ENCODE measurements around the gene TMX1. TPM values are rescaled to one million over a fixed set of nuclear protein-coding genes. Genes with fewer than 3 reads are reported as not detected.
"Not testable (repeated sequence)": the region's sequence is repeated elsewhere in the genome, so short reads cannot be mapped to it uniquely, and the experiment has no call there.

TMX1 gene, protein sequence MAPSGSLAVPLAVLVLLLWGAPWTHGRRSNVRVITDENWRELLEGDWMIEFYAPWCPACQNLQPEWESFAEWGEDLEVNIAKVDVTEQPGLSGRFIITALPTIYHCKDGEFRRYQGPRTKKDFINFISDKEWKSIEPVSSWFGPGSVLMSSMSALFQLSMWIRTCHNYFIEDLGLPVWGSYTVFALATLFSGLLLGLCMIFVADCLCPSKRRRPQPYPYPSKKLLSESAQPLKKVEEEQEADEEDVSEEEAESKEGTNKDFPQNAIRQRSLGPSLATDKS
- 10 to 100 TPM; 35.7 to 63.9 (median 52.7) TPM for polyA plus RNA-seq (ENCODE audit: insufficient read length in 4 of 4)

DNA sequence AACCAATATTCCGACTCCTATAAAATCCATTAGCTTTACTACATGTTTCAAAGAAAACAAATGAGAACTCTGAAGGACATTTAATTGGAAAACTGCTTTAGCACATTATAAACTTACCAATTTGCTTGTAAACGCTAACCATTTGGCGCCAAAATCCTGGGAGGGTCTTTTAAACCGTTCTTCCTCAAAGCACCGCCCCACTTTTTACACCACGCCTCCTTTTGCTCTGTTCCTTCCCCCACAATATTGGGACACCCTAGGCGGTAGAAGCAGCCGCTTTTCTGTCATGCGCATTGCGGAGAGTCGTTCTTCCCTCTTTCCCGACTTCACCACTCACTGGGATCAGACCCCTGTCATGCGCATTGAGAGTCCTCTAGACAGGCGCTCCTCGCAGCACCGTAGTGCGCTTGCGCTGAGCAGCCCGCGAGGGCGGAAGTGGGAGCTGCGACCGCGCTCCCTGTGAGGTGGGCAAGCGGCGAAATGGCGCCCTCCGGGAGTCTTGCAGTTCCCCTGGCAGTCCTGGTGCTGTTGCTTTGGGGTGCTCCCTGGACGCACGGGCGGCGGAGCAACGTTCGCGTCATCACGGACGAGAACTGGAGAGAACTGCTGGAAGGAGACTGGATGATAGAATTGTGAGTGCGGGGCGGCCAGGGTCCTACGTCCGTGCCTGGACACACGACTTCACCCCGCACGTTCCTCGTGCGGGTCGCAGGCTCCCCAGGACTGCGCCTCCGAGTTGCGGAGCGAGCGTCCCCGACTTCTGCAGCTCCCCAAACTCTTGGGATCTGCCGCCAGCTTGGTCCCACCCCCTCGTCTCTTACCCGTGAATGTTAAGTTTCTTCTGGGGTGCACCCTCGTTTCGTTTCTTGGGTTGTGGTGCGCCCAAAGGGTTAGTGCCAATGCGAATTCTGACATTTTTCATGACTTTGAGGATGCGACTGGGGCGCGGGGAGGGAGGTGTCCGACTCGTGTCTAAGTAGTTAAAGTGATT is at the start of gene TMX1:
TSS of gene TMX1 (plus strand) at position 435 of the 991 bp plus-strand sequence. CDS start at position 481, 46 bp downstream.
- peak; percentile 95 to 98 (median 96) for DNase-seq (ENCODE audit: low read depth in 4 of 4, low spot score in 3 of 4)

DNA sequence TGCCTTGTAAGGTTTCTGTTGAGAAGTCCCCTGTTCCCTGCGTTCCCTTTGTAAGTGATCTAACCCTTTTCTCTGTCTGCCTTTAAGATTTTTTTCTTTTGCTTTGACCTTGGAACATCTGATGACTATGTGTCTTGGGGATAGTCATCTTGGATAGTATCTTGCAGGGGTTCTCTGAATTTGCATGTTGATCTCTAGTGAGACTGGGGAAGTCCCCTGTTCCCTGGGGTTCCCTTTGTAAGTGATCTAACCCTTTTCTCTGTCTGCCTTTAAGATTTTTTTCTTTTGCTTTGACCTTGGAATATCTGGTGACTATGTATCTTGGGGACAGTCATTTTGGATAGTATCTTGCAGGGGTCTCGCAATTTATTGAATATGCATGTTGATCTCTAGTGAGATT is 38.2 kb upstream of the TMX1 start:
- no peak for DNase-seq (ENCODE audit: low read depth in 4 of 4, low spot score in 3 of 4)

DNA sequence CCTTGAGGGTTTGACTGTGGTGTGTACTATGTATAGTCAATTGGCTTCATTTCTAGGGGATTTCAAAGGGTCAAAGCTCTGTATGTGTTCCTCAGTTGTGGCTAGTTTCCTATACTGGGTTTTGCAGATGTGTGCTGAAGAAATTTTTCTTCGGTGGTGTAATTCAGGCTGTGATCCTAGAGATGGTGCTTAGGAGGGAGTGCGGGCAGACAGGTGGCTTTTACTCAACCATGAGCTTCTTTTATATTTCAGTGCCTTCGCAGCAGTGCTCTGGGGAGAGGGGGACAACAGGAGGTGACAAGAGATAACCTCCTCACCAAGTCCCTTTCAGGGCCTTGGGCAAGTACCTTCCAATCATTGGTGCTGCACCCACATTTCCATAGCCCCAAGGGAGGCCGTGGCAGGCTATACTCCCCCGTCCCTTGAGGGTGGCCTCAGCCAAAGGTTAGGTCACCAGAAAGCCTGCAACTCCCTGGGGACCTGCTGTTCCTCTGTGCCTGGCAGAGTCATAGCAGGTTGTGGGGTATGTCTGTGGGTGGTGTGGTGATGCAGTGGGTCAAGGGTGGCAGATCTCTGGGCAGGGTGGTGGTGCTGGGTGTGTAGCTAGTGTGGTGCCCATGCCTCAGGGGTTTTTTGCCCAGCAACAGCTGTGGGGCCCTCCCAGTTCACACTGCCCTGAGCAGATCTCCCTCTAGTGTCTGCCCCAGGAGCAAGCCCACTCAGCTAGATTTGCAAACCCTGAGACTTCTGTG is 37.0 kb upstream of the TMX1 start:
- no peak for DNase-seq (ENCODE audit: low read depth in 4 of 4, low spot score in 3 of 4)

DNA sequence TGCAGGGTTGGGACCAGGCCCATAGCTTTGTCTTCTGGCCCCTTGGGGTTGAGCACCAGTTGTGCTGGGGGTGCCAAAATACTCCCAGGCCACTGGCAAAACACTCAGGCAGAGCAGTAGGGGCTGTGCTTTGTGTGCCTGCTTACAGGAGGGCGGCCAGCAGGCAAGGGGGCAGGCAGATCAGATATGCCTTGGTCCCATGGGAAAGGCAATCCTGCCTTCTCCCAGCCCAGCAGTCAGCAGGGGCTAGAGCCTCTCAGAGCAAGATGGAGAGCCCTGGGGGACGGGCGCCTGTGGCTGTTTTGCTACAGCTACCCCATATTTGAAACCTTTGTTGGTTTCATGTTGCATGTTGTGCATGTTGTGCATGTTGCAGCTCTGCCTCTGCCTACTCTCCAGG is 36.2 kb upstream of the TMX1 start:
- DNase-seq (ENCODE audit: low read depth in 4 of 4, low spot score in 3 of 4), result no peak

DNA sequence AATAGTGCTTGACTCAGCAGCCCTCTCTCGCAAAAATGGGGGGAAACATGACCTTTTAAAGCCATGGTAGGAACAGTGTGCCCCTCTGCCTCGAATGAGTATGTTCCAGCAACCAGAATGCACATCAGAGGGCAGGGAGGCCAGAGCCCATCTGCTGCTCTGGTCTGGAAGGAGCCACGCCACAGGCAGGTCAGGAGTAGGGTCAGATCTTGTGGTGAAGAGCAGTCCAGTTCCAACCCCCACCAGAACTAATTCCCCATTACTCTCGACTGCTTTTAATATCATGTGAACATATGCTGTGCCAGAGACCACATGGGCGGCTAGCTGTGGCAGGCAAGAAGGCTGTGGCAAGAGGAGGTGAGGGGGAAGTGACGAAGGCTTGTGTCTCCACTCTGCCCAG is 34.6 kb upstream of the TMX1 start:
- DNase-seq (ENCODE audit: low read depth in 4 of 4, low spot score in 3 of 4), result no peak

DNA sequence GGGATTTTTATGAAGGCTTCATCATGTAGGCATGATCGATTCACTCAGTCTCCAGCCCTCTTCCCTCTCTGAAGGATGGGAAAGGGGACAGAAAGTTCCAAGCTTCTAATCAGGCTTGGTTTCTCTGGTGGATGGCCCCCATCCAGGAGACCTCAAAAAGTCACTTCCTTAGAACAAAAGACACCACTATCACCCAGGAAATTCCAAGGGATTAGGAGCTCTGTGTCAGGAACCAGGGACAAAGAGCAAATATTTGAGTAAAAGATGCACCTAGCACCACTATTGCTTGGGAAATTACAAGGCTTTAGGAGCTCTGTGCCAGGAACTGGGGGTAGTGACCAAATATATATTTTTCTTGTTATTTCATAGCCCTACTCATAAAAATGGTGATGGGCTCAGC is 33.6 kb upstream of the TMX1 start:
- no peak for DNase-seq (ENCODE audit: low read depth in 4 of 4, low spot score in 3 of 4)

DNA sequence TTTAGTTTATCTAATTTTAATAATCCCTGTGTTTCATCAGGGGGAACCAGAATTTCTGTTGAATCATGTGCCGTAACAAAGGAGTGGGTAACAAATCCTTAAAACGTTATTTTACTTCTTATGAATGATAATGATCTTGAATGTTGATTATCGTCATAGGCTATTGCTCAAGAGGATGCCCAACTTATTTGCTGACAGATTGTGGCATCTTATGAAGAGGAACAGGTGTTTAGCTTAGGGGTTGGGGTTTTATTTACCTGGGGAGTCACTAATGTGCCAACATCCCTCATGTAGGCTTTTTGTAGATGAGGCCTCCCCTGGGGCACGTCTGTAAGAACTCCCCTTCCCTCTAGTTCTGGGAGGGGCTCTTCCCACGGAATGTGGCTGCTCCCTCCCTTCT is 32.4 kb upstream of the TMX1 start:
- no peak for DNase-seq (ENCODE audit: low read depth in 4 of 4, low spot score in 3 of 4)

DNA sequence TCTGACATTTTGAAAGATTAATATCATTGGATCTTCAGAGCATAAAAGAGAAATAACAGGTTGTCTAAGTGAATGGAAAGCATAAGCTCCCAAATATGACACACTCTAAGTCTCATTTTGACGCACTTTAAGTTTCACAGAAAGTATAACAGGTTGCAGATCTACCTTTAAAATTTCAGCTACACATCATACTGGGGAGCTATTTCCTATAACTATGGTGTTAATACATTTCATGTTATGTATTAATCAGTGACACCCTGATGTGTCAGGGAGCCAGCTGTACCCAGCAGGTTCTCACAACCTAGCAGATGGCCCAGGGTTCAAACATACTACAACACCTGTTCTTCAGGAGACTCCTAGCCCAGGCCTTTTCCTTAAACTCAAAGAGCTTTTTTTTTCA is 31.1 kb upstream of the TMX1 start:
- no peak for DNase-seq (ENCODE audit: low read depth in 4 of 4, low spot score in 3 of 4)

DNA sequence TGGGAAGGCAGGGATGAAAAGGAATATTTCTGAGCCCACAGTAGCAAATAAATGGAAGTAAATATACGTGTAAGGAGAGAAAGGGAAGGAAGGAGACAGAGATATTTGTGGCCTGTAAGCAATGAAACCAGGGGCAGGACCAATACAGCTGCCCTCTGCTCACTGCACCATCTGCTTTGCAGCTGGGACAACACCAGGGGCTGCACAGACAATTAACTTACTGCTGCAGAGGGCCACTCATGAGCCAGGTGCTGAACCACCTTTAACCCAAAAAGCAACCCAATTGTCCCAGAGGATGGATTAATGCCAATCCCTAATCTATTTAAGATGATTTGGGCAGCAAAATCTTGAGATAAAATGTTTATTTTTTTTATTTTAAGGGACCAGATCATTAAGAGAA is 30.6 kb upstream of the TMX1 start:
- DNase-seq (ENCODE audit: low read depth in 4 of 4, low spot score in 3 of 4), result no peak

DNA sequence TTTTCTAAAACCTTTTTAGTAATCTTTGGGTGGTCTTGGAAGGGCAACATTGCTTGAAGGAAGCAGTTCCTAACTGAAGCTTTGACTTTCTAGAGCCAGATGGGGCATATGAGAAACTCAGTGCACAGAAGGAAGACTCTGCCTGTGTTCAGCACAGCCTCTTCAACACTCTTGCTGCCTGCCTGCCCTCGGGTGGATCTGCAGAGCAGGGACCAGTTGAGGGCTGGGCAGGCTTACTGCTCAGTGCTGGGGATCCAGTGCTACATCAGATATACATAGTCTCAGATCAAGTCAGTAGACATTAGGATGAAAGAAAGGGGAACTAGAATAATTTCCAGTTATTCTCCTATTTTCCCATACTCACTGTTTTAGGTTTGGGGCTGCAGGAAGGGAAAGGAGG is 29.5 kb upstream of the TMX1 start:
- DNase-seq (ENCODE audit: low read depth in 4 of 4, low spot score in 3 of 4), result no peak

DNA sequence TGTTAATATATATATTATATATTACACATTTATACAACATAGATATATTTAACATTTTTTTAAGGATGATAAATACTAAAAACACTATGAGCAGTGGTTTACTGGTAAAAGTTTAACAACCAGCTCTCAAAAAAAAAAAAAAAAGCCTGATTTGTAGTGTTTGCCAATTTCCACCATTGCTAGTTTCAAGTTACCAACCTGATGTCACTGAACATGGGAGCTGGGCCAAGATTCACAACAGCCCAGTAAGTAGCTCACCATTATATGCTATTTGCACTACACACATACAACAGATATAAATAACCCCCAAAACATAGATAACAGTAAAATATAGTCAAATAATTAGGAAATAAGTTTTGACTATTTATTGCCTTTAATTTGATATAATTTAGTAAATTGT is 28.9 kb upstream of the TMX1 start:
- DNase-seq (ENCODE audit: low read depth in 4 of 4, low spot score in 3 of 4), result no peak

DNA sequence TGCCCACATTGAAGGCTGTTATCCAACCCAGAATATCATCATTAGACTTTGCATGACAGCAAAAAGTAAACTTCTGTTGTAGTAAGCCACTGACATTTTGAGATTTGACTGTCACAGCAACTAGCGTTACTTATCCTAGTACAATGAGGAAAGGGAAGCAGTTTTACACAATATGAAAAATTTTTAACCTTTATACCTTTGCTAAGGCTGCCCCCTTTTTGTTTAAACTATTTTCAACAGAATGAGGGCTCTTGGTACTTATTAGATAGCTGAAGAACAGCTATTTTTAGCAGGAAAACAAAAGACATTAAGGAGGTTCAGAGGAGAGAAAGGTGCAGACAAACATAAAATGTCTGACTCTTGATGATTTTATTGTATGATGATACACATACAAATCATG is 23.4 kb upstream of the TMX1 start:
- DNase-seq (ENCODE audit: low read depth in 4 of 4, low spot score in 3 of 4), result no peak

DNA sequence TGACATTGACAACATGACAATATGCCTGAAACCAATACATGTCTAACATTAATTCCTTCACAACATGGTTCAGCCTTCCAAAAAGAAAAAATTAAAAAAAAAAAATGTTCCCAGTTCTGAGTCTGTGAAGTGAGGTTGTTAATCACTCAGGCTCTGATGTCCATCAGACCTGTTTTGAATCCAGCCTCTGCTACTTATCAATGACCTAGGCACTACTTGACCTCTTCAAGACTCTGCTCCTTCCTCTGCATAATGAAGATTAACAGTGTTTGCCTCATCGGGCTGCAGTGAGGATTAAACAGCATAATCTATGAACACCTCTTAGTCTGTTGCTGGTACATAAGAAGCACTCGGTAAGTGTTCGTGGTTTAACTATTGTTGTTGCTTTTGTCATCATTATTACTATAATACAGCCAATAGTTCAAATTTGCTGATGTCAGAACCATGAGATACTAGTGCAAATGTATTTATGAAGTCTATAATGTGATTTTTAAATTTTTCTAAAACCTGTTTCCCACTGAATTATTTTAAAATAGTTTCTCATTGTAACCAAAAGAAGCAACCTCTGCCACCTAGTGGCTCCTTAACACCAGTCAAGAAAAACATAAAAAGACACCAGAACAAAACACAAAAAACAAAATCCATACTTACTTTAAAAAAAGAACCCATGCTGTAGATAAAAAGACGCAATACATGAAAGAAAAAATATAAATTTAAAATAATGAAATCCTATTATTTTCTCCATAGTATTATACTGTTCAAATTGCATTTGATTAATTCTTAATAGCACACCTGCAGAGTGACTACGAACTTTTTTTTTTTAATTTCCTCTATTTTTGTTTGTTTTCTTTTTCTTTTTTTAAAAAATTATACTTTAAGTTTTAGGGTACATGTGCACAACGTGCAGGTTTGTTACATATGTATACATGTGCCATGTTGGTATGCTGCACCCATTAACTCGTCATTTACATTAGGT is 20.3 kb upstream of the TMX1 start:
- DNase-seq (ENCODE audit: low read depth in 4 of 4, low spot score in 3 of 4), result peak in 1 of 4 donors; percentile 18

DNA sequence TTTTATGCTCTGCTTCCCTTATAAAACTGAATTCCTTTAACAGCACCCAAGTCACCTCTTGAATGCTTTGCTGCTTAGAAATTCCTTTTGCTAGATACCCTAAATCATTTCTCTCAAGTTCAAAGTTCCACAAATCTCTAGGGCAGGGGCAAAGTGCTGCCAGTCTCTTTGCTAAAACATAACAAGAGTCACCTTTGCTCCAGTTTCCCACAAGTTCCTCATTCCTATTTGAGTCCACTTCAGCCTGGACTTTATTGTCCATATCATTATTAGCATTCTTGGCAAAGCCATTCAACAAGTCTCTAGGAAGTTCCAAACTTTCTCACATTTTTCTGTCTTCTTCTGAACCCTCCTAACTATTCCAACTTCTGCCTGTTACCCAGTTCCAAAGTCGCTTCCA is 16.6 kb upstream of the TMX1 start:
- not testable (repeated sequence) for DNase-seq (ENCODE audit: low read depth in 4 of 4, low spot score in 3 of 4)

DNA sequence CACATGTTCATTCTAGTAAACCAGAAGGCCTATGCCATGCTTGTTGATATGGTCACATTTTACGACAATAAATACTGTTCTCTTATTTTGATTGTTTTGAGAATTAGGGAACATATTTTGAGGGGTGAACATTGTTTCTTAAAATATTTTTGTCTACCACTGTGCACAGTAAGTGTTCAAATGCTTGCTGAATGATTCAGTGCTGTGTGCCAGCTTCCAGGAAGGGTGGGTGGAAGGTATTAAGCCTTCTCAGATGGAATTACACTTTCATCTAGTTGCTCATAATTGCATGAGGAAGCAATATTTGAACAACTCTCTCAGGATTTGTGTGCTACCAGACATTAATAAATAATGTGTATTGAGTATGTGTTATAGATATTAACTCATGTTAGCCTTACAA is 15.5 kb upstream of the TMX1 start:
- DNase-seq (ENCODE audit: low read depth in 4 of 4, low spot score in 3 of 4), result no peak

DNA sequence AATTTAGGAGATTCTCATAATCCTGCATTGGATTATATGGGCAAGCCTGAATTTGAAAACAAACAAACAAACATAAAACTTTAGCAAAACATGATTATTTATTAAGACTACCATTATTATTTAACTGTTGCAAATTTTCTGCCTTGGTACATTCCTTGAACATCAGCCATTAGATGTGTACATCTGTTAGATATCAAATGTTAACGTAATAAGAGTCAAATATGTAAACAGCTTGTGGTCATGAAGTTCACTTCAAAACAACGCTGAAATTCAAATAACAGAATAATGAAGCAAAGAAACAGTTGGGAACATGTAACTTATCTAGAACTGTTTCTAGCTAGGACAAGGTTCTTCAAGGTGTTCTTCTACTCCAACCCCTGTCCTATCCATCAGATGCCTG is 14.3 kb upstream of the TMX1 start:
- DNase-seq (ENCODE audit: low read depth in 4 of 4, low spot score in 3 of 4), result no peak

DNA sequence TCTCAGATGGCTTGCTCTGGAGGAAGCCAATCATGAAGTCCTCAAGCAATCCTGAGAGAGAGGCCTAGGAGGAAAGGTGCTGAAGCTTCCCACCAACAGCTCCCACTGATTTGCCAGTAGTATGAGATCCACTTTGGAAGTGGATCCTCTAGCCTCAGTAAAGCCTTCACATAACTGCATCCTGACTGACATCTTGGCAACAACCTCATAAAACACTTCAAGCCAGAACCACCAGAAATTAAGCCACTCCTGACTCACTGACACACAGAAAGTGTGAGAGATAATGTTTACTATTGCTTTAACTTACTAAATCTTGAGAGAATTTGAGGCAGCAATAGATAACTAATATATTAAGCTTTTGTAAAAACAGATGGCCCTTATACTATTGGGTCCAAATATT is 11.7 kb upstream of the TMX1 start:
- DNase-seq (ENCODE audit: low read depth in 4 of 4, low spot score in 3 of 4), result no peak

DNA sequence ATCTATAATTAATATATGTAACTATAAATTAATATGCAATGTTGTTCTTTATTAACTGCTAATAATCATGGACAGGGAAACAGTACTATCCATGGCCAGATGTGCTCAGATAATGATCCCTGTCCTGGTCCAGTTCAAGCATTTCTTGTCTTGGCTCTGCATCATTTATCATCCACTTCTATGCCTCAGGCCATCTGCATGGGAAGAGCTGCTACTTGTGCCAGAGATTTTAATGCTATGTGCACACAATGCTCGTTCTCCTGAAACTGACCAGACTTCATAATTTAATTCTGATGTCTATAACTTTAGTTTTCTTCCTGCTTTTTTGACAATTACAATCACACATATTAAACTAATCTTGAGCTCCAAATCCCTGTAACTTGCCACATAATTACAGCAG is 11.2 kb upstream of the TMX1 start:
- DNase-seq (ENCODE audit: low read depth in 4 of 4, low spot score in 3 of 4), result no peak

DNA sequence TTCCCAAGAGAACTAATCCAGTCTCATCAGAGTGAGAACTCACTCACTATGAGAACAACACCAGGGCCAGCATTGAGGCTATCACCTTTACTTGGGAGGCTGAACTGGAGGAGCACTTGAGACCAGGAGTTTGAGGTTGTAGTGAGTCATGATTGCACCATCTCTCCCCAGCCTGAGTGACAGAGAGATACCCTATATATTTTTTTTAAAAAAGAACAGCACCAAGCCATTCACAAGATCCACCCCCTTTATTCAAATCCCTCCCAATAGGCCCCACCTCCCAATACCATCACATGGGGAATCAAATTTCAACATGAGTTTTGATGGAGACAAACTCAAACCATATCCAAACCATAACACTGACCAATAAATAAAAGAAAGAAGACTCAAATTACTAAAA is 3.7 kb upstream of the TMX1 start:
- DNase-seq (ENCODE audit: low read depth in 4 of 4, low spot score in 3 of 4), result no peak

DNA sequence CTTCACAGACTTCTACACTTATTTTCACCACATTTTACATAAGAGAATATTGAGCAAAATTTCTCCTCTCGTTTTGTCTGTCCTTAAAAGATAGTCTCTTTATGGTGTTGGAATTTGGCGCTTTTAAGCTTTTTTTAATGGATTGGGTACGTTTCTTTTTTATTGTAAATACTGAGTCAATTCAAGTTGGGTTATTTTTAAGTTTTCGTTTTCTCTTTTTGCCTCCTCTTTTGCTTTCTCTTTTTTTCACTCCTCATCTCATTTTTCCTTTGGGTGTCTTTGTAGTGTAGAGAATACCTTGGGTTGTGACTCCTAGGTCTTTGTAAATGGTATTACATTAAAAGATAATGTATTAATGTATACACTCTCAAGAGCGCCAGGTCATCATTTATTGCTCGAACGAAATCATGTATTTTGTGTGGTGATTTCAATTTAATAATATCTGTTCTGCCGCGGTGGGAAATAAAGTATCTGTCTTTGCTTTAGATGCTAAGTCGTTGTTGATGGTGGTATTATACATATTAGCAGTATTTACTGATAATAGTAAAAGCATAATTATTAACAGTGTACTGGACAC is 845 bp downstream of the TMX1 start:
- no peak for DNase-seq (ENCODE audit: low read depth in 4 of 4, low spot score in 3 of 4)

Data from left renal pelvis (tissue), 4 donors.